A549 (cell line): Measurements from ENCODE around the gene ARL4D. TPM values are rescaled to one million over a fixed set of nuclear protein-coding genes. Genes with fewer than 3 reads are reported as not detected.

Experiments
- ATAC-seq, 2 experiments: fragments of 200-7000 bp in 1 of 2; fragments of >200 bp in 1 of 2; cut with Nextera tagmentation in 1 of 2; cut with Tn5 transposase in 1 of 2; 3 replicates each; pipeline versions ENCODE4 v1.8.0 to v1.9.1; 2018 to 2020; ENCODE audit warnings: mild to moderate bottlenecking in 1 of 2, moderate library complexity in 1 of 2
- CTCF ChIA-PET: fragments of 300-600 bp; sonication (Branson Sonifier 250); formaldehyde crosslinking; extraction: SDS; loops from one replicate; lab custom pipeline; 2021; ENCODE audit warnings: antibody characterized with exemption, inconsistent platforms; lab: Yijun Ruan, JAX
- POLR2A ChIA-PET: fragments of 350-600 bp; formaldehyde crosslinking; extraction: SDS; loops from one replicate; lab custom pipeline; 2021; ENCODE audit warnings: antibody characterized with exemption, inconsistent platforms; lab: Yijun Ruan, JAX
- DNase-seq, 2 experiments: peaks; one replicate each; pipeline versions ENCODE4 v3.0.0 to v3.0.0-alpha.2; 2011 to 2016; ENCODE audit warnings: low read depth in 1 of 2, low spot score in 1 of 2
- FAIRE-seq: peaks from 2 replicates; lab custom pipeline; 2011; peaks lifted over from hg19 to GRCh38; lab: Jason Lieb, UNC
- H3K27ac ChIP-seq, 2 experiments: fragments of >200 bp; sonication (Bioruptor Twin); formaldehyde crosslinking; 3 replicates each; pipeline ENCODE4 v1.5.1; 2016 to 2017
- H3K4me1 ChIP-seq: fragments of >200 bp; sonication (Bioruptor Twin); formaldehyde crosslinking; 3 replicates; pipeline ENCODE4 v1.6.1; 2016
- H3K4me2 ChIP-seq: fragments of >200 bp; sonication (Bioruptor Twin); formaldehyde crosslinking; 3 replicates; pipeline ENCODE4 v1.6.1; 2016
- H3K4me3 ChIP-seq: fragments of >200 bp; sonication (Bioruptor Twin); formaldehyde crosslinking; 3 replicates; pipeline ENCODE4 v1.5.1; 2016
- H3K9me3 ChIP-seq: fragments of >200 bp; sonication (Bioruptor Twin); formaldehyde crosslinking; 3 replicates; pipeline ENCODE4 v1.6.1; 2016
- CBX8 ChIP-seq: fragments of 200-600 bp; sonication (generic); IDR thresholded peaks from 2 replicates; pipeline ENCODE4 v1.6.1; 2016
- CEBPB ChIP-seq, 2 experiments: fragments of >200 bp in 1 of 2; sonication (Bioruptor Twin) in 1 of 2; formaldehyde crosslinking in 1 of 2; IDR thresholded peaks; 2 replicates each; pipeline ENCODE4 v1.6.1; 2012 to 2016
- CHD4 ChIP-seq: fragments of 200-600 bp; sonication (generic); IDR thresholded peaks from 2 replicates; pipeline ENCODE4 v1.6.1; 2016; ENCODE audit warnings: antibody characterized with exemption, mild to moderate bottlenecking, borderline replicate concordance
- E2F6 ChIP-seq: IDR thresholded peaks from 2 replicates; pipeline ENCODE4 v1.6.1; 2012; ENCODE audit warnings: low read depth, borderline replicate concordance
- FOSL2 ChIP-seq, 2 experiments: fragments of 450-650 bp in 1 of 2; fragments of >200 bp in 1 of 2; sonication (Bioruptor Twin) in 1 of 2; formaldehyde crosslinking; IDR thresholded peaks; 2 replicates each; pipeline versions ENCODE4 v1.5.0 to v1.6.1; 2016 to 2020; ENCODE audit warnings: mild to moderate bottlenecking in 1 of 2, moderate library complexity in 1 of 2
- HDAC2 ChIP-seq: fragments of 200-600 bp; sonication (generic); IDR thresholded peaks from 2 replicates; pipeline ENCODE4 v1.6.1; 2016
- HOXB13 ChIP-seq: fragments of 250-450 bp; sonication (Bioruptor Pico); IDR thresholded peaks from 2 replicates; pipeline ENCODE4 v1.5.0; 2020; ENCODE audit warnings: low read depth, mild to moderate bottlenecking, moderate library complexity
- HOXB5 ChIP-seq: fragments of 250-450 bp; sonication (Bioruptor Pico); IDR thresholded peaks from 2 replicates; pipeline ENCODE4 v1.5.0; 2020; ENCODE audit warnings: mild to moderate bottlenecking, moderate library complexity
- KDM1A ChIP-seq: fragments of 200-600 bp; sonication (generic); IDR thresholded peaks from 2 replicates; pipeline ENCODE4 v1.6.1; 2016; ENCODE audit warnings: low read depth, mild to moderate bottlenecking
- MAFK ChIP-seq: fragments of 450-650 bp; IDR thresholded peaks from 2 replicates; pipeline ENCODE4 v1.6.1; 2014; ENCODE audit not compliant: partially characterized antibody
- MAZ ChIP-seq: fragments of 150-350 bp; IDR thresholded peaks from 2 replicates; pipeline ENCODE4 v1.6.1; 2014; ENCODE audit warnings: antibody characterized with exemption, low read depth, low read length, borderline replicate concordance
- MYC ChIP-seq: IDR thresholded peaks from 2 replicates; pipeline ENCODE4 v1.6.1; 2012; ENCODE audit warnings: mild to moderate bottlenecking, inconsistent platforms, low read length, improper control_type of control experiment, borderline replicate concordance
- NFE2L2 ChIP-seq: fragments of 150-350 bp; conservative IDR thresholded peaks from 2 replicates; pipeline ENCODE4 v1.6.1; 2014; ENCODE audit warnings: low read length
- NPAS2 ChIP-seq: fragments of 250-450 bp; sonication (Bioruptor Pico); IDR thresholded peaks from 2 replicates; pipeline ENCODE4 v1.8.0; 2022; ENCODE audit warnings: mild to moderate bottlenecking, moderate library complexity, borderline replicate concordance
- RAD21 ChIP-seq, 2 experiments: fragments of >200 bp in 1 of 2; sonication (Bioruptor Twin) in 1 of 2; formaldehyde crosslinking in 1 of 2; IDR thresholded peaks in 1 of 2; conservative IDR thresholded peaks in 1 of 2; 2 replicates in 1 of 2; 3 replicates in 1 of 2; pipeline ENCODE4 v1.6.1; 2012 to 2018; ENCODE audit warnings: inconsistent platforms in 1 of 2
- RARB ChIP-seq: fragments of 250-450 bp; sonication (Bioruptor Pico); IDR thresholded peaks from 2 replicates; pipeline ENCODE4 v1.8.0; 2021; ENCODE audit warnings: mild to moderate bottlenecking, moderate library complexity
- SMC3 ChIP-seq: fragments of >200 bp; sonication (Bioruptor Twin); formaldehyde crosslinking; IDR thresholded peaks from 3 replicates; pipeline ENCODE4 v1.6.1; 2018; ENCODE audit warnings: inconsistent platforms
- TP53 ChIP-seq: fragments of 250-450 bp; sonication (Bioruptor Pico); IDR thresholded peaks from 2 replicates; pipeline ENCODE4 v1.5.0; 2021; ENCODE audit warnings: mild to moderate bottlenecking, moderate library complexity
- ZSCAN20 ChIP-seq: fragments of 250-450 bp; sonication (Bioruptor Pico); IDR thresholded peaks from 2 replicates; pipeline ENCODE4 v1.8.0; 2022; ENCODE audit warnings: mild to moderate bottlenecking, moderate library complexity
- WGBS: methylation state at CpG from one replicate; pipeline ENCODE4 v1.1.6; 2017; ENCODE audit errors: missing lambda C conversion rate; 5-methylcytosine and 5-hydroxymethylcytosine counted together
- polyA plus RNA-seq, 4 experiments: library from polyadenylated mRNA; depleted of rRNA in 3 of 4; stranded (reverse); fragments of >200 nt; fragmentation: RNase III in 1 of 4; extraction: RNeasy Plus Mini Kit Qiagen cat#74134 plus additional on column Dnase treatment in 1 of 4; gene quantifications; 2 replicates in 3 of 4; 3 replicates in 1 of 4; pipeline ENCODE4 v1.2.3, GENCODE V29; 2011 to 2017
- TF ChIP-seq, protein P1 (sequence below): fragments of 450-650 bp; IDR thresholded peaks from 2 replicates; pipeline ENCODE4 v1.6.1; 2014; ENCODE audit warnings: antibody characterized with exemption
- TF ChIP-seq, protein P2 (sequence below): fragments of 250-450 bp; sonication (Bioruptor Pico); IDR thresholded peaks from 2 replicates; pipeline ENCODE4 v1.5.0; 2021; ENCODE audit warnings: mild to moderate bottlenecking, moderate library complexity, borderline replicate concordance
- TF ChIP-seq, protein P3 (sequence below): fragments of 150-350 bp; IDR thresholded peaks from 2 replicates; pipeline ENCODE4 v1.6.1; 2014; ENCODE audit warnings: low read depth, mild to moderate bottlenecking, low read length
- TF ChIP-seq, protein P4 (sequence below): fragments of >200 bp; sonication (Bioruptor Twin); formaldehyde crosslinking; IDR thresholded peaks from 3 replicates; pipeline ENCODE4 v1.6.1; 2016

Gene ARL4D
- polyA plus RNA-seq, 2 of the 4 experiments (the other 2 are of a cell fraction), result 11.7 to 21.0 TPM

- ATAC-seq, result no peak
- CTCF ChIA-PET, result interaction anchor here (1.0 to 3.9 kb wide), 2 partner anchors 12 to 101 kb away, joined by 3 to 19 read pairs; partner anchors contain the start of gene DHX8
- TF ChIP-seq MAZ, result no peak
- TF ChIP-seq CEBPB (IDR thresholded peaks at IDR 0.05), result peak in 1 of 2 experiments; percentile 40; a peak in 1 of 4 replicates
- TF ChIP-seq, all 56 proteins: peak for 1
- WGBS, result 90% methylated on average over 2 of the region's 2 CpGs
- Histone ChIP-seq H3K4me1 (peaks cover 6% of the 10 kb centered on the region), H3K27ac (no peak overlapping the region), H3K4me2 (no peak overlapping the region), H3K9me3 (peaks cover 29% of the 10 kb centered on the region), H3K4me3 (no peak overlapping the region)
- DNase-seq (no peak), FAIRE-seq (no peak)
- POLR2A ChIA-PET, result no interaction called here
Observed at GRCh38 chr17:43382776-43383175, 16.0 kb upstream of the ARL4D start.

GRCh38 chr17:43383372-43383771, 15.4 kb upstream of the ARL4D start:
- H3K4me2 ChIP-seq, result no peak overlapping the region
- 72% methylated on average over 3 of the region's 3 CpGs for WGBS
- POLR2A ChIA-PET, result interaction anchor here (2.7 kb wide), 1 partner anchor 15 kb away, joined by 24 read pairs; no protein-coding TSS in a partner anchor

GRCh38 chr17:43383826-43384475, 14.8 kb upstream of the ARL4D start:
- CTCF ChIA-PET, result interaction anchor here (0.9 to 5.8 kb wide), 6 partner anchors 8 to 99 kb away, joined by 3 to 89 read pairs (median 12); partner anchors contain the start of gene DHX8
- no peak for TF ChIP-seq HDAC2
- TF ChIP-seq, protein P1, sequence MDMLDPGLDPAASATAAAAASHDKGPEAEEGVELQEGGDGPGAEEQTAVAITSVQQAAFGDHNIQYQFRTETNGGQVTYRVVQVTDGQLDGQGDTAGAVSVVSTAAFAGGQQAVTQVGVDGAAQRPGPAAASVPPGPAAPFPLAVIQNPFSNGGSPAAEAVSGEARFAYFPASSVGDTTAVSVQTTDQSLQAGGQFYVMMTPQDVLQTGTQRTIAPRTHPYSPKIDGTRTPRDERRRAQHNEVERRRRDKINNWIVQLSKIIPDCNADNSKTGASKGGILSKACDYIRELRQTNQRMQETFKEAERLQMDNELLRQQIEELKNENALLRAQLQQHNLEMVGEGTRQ, result no peak
- no peak for TF ChIP-seq NPAS2 (CRISPR knock-in tag)
- TF ChIP-seq ZSCAN20 (CRISPR knock-in tag), result no peak
- TF ChIP-seq RAD21 (conservative IDR thresholded peaks at IDR 0.05 in 1 of 2, IDR thresholded peaks at IDR 0.05 in 1 of 2), result no peak
- TF ChIP-seq CBX8, result no peak
- no peak for TF ChIP-seq CEBPB (IDR thresholded peaks at IDR 0.05)
- TF ChIP-seq KDM1A, result no peak
- TF ChIP-seq, protein P2, sequence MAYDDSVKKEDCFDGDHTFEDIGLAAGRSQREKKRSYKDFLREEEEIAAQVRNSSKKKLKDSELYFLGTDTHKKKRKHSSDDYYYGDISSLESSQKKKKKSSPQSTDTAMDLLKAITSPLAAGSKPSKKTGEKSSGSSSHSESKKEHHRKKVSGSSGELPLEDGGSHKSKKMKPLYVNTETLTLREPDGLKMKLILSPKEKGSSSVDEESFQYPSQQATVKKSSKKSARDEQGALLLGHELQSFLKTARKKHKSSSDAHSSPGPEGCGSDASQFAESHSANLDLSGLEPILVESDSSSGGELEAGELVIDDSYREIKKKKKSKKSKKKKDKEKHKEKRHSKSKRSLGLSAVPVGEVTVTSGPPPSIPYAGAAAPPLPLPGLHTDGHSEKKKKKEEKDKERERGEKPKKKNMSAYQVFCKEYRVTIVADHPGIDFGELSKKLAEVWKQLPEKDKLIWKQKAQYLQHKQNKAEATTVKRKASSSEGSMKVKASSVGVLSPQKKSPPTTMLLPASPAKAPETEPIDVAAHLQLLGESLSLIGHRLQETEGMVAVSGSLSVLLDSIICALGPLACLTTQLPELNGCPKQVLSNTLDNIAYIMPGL (CRISPR knock-in tag), result no peak
- TF ChIP-seq RARB (CRISPR knock-in tag), result no peak
- TF ChIP-seq NFE2L2, result no peak
- TF ChIP-seq HOXB13 (CRISPR knock-in tag), result no peak
- H3K4me3 ChIP-seq, result no peak overlapping the region
- FAIRE-seq, result no peak
- ATAC-seq, result no peak
- no peak overlapping the region for H3K27ac ChIP-seq
- POLR2A ChIA-PET, result interaction anchor here (2.7 kb wide), 1 partner anchor 16 kb away, joined by 24 read pairs; no protein-coding TSS in a partner anchor
- 68% methylated on average over 9 of the region's 9 CpGs for WGBS
- H3K4me2 ChIP-seq, result no peak overlapping the region
- H3K4me1 ChIP-seq, result peaks cover 6% of the 10 kb centered on the region
- H3K9me3 ChIP-seq, result peaks cover 27% of the 10 kb centered on the region
- DNase-seq, result no peak

More at GRCh38 chr17:43383372-43383771, 15.4 kb upstream of the ARL4D start:
- no peak for FAIRE-seq
- no peak for ATAC-seq
- no peak overlapping the region for H3K27ac ChIP-seq
- TF ChIP-seq TP53 (no peak), MAFK (no peak), SMC3 (no peak), KDM1A (no peak), HOXB5 (CRISPR knock-in tag) (no peak), E2F6 (no peak), MYC (no peak), RAD21 (conservative IDR thresholded peaks at IDR 0.05 in 1 of 2, IDR thresholded peaks at IDR 0.05 in 1 of 2) (no peak), ZSCAN20 (CRISPR knock-in tag) (no peak), NFE2L2 (no peak), CHD4 (no peak), FOSL2 (IDR thresholded peaks at IDR 0.05) (no peak), FOSL2 (CRISPR knock-in tag; IDR thresholded peaks at IDR 0.05) (no peak)
- TF ChIP-seq, protein P3, sequence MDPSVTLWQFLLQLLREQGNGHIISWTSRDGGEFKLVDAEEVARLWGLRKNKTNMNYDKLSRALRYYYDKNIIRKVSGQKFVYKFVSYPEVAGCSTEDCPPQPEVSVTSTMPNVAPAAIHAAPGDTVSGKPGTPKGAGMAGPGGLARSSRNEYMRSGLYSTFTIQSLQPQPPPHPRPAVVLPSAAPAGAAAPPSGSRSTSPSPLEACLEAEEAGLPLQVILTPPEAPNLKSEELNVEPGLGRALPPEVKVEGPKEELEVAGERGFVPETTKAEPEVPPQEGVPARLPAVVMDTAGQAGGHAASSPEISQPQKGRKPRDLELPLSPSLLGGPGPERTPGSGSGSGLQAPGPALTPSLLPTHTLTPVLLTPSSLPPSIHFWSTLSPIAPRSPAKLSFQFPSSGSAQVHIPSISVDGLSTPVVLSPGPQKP, result no peak
- TF ChIP-seq, protein P4, sequence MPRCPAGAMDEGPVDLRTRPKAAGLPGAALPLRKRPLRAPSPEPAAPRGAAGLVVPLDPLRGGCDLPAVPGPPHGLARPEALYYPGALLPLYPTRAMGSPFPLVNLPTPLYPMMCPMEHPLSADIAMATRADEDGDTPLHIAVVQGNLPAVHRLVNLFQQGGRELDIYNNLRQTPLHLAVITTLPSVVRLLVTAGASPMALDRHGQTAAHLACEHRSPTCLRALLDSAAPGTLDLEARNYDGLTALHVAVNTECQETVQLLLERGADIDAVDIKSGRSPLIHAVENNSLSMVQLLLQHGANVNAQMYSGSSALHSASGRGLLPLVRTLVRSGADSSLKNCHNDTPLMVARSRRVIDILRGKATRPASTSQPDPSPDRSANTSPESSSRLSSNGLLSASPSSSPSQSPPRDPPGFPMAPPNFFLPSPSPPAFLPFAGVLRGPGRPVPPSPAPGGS, result no peak
- H3K4me1 ChIP-seq, result peaks cover 6% of the 10 kb centered on the region
- H3K4me3 ChIP-seq, result no peak overlapping the region
- no peak for DNase-seq
- H3K9me3 ChIP-seq, result peaks cover 29% of the 10 kb centered on the region
- CTCF ChIA-PET, result interaction anchor here (1.0 to 5.8 kb wide), 4 partner anchors 8 to 100 kb away, joined by 3 to 89 read pairs (median 14); partner anchors contain the start of gene DHX8
